CD4-positive, alpha-beta T cell treated with Interleukin-15 for 1 hour (primary cell): ENCODE results near the gene FUS.
"Not testable (repeated sequence)": the region's sequence is repeated elsewhere in the genome, so short reads cannot be mapped to it uniquely, and the experiment has no call there.

Source experiments
- DNase-seq: peaks from one replicate; pipeline ENCODE4 v3.0.0-alpha.2; 2020

The FUS gene

DNA sequence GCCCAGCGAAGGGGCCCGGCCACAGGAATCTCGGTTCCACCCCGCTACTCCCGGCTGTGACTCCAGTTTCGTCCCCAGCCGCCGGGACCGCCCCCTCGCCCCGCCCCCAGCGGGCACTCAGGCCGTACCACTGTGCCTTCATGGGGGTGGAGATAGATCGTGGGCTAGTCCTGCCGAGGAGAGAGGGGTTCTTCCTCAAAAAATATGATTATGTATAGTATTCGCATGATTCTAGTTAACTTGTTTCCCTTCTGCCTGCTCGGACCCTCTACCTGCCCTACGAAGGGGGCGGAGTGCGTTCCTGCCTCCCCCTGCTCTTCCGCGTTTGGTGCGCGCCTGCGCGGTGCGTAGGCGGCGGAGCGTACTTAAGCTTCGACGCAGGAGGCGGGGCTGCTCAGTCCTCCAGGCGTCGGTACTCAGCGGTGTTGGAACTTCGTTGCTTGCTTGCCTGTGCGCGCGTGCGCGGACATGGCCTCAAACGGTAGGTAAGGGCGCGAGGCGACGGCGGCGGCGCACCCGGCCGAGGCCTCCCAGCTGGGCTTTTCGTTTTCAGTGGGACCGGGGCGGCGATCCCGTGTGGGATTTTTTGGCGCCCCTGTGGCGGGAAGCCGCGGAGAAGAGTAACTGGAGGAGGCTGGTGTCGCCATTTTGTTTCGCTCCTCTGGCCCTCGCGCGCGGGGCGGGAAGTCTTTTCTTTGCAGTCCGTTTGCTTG lies at the start of gene FUS:
Gene FUS (plus strand): TSS at position 393 of the 713 bp plus-strand sequence. CDS start 76 bp downstream, at position 469.
- DNase-seq = peak; percentile 89

DNA sequence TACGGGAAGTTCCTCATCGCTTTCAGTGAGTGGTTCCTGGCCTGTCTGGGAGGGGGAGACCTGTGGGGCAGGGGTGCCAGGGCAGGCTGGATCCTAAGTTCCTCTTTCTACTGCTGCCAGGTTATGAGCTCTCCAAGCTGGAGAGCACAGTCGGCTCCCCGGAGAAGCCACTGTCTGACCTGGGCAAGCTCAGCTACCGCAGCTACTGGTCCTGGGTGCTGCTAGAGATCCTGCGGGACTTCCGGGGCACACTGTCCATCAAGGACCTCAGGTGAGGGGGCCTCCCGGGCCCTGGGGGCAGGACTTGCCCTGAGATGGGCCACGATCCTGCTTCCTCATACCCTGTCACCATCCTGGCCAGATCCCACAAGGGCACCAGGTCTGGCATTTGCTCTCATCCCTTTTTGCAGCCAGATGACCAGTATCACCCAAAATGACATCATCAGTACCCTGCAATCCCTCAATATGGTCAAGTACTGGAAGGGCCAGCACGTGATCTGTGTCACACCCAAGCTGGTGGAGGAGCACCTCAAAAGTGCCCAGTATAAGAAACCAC lies 49.5 kb upstream of the FUS start:
- peak; percentile 45 for DNase-seq

DNA sequence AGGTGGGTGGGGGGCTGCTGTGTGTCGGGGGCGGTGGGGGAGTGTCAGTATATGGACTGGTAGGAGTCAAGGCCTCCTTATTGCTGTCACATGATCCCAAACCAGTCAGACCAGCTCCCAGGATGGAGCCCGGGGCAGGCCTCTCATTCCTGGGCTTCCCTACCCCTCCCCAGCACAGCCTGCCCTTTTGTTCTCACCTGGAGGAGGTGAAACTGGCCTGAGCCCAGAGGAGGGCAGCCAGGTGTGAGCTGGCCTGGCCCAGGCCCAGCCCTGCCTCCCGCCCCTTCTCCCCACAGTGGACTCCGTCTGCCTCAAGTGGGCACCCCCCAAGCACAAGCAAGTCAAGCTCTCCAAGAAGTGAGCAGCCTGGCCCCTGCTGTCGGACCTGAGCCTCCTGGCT lies 49.0 kb upstream of the FUS start:
- no peak for DNase-seq

DNA sequence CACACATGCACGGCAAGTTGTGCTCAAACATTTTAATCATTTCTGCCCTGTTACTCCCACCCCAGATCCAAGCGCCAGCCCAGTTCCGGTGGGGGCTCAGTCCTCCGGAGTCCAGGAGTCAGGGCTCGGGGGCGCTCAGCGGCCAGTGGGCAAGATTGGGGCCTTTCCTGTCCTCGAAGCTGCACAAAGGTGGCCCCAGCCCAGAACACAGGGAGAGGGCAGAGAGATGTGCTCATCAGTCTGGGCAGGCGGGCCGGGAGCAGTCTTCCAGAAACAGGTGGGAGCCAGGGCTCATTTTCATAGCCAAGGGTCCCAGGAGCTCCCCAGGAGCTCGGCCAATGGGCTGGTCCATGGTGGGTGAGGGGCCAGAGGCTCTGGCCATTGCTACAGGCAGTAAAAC lies 48.5 kb upstream of the FUS start:
- no peak for DNase-seq

DNA sequence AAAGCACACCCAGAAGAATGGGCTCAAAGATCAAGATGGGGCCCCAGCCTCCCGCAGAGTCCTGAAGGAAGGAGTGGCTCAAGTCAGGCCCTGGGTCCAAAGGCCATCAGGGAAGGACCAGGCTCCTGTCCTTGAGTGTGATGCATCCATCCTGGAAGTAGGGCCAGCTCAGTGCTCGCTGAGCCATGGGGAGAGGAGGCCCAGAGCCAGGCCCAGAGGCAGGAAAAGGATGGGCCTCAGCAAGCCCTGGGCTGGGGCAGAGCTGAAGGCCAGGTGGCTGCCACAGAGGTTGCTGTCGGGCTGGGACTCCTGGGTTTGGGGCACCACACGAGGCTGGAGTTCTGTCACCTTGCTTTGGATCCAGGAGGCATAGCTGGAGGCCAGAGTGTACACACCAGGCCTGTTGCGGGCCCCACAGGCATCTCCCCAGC lies 48.1 kb upstream of the FUS start:
- DNase-seq = no peak

DNA sequence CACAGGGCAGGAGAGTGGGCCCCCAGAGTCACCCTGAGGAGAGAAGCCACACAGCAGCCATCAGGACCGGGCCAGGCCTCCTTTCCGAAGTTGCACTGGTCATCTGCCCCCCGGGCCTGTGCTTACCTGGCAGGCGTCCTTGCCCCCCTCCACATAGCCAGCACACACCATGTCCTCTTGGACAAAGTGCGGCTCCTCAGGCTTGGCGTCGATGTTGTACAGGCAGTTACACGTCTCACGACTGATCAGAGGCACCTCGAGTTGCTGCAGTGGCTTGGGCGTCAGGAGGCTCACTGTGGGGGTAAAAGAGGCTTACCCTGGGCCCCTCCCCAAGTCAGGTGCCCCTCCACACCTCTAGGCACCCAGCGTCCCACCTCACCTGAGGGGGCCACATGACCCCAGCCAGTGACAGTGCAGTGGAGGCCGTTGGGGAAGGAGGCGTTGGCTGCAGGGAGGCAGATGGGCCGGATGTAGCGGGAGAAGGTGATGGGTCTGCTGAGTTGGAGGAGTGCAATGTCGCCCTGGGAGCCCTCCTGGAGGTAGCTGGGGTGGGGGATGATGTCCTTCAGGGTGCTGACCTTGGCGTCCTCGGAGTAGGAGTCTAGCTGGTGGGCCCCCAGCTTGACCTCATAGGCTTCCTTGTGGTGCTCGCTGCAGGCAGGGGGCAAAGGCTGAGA lies 47.5 kb upstream of the FUS start:
- no peak for DNase-seq

DNA sequence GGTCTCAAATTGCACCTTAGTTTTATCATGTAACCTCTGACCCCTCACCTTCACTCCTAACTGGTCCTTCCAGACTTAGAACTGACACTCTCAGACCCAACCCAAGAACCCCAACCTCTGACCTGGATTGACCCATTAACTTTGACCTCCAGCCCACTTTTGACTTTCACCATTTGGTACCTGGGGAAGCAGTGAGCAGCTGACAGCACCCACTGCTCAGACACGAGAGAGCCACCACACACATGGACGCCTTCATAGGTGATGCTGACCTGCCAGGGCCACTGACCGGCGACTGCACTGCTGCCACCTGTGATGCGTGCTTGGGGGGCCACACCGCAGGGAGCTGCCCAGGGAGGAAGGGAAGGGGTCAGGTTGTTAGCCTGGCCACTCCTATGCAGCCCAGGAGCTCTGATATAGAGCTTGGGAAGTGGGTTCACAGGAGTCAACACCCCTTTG lies 46.9 kb upstream of the FUS start:
- DNase-seq = no peak

DNA sequence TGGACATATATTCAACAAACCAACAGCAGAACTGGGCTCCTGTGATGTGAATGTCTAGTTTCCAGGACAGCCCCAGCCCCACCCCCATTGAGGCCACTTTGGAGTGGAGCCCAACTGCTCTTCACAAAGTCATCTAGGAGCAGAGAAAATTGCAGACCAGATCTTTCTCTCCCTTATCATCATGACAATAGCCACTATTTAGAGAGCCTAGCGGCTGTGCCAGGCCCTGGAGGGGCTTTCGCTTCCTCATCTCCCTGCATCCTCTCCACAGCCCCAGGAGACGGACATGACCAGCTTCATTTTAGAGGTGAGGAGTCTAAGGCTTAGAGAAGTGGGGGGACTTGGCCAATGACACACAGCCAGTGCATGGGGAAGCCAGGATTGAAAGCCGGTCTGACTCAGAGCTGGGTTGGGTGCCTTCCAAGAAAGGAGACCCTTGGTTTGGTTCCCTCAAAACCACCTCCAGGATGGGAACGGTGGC lies 45.8 kb upstream of the FUS start:
- peak; percentile 52 for DNase-seq

DNA sequence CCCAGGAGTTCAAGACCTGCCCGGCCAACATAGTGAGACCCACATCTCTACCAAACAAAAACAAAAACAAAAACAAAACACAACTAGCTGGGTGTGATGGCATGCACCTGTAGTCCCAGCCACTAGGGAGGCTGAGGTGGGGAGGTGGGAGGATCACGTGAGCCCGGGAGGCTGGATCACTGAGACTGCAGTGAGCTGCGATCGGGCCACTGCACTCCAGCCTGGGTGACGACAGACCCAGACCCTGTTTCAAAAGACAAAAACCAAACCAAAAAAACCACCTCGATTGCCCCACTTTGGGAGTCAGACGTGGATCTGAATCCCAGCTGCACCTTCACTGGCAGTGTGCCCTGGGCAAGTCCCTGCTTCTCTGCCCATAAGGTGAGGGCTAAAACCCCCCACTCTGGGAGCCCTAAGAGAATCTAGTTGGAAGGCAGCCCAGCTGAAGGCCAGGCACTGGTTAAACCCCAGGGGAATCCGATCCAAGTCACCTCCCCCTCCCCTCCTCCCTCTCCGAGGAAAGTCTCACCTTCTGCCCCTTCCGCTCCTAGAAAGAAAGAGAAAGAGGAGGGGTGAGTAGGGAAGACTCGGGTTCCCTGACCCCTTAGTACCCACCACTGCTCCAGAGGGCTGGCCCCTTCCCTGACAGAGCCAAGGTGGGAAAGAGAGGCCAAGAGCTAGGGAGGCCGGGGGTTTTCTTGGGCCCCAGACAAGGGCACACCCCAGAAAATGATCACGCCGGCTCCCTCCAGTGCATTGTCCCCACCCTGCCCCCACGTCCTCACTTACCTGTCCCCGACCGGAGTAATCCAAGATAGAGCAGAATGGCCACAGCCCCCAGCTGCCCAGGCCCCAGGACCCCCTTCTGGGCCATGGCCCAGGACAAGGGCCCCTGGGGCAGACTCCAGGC lies 45.1 kb upstream of the FUS start:
- no peak for DNase-seq

DNA sequence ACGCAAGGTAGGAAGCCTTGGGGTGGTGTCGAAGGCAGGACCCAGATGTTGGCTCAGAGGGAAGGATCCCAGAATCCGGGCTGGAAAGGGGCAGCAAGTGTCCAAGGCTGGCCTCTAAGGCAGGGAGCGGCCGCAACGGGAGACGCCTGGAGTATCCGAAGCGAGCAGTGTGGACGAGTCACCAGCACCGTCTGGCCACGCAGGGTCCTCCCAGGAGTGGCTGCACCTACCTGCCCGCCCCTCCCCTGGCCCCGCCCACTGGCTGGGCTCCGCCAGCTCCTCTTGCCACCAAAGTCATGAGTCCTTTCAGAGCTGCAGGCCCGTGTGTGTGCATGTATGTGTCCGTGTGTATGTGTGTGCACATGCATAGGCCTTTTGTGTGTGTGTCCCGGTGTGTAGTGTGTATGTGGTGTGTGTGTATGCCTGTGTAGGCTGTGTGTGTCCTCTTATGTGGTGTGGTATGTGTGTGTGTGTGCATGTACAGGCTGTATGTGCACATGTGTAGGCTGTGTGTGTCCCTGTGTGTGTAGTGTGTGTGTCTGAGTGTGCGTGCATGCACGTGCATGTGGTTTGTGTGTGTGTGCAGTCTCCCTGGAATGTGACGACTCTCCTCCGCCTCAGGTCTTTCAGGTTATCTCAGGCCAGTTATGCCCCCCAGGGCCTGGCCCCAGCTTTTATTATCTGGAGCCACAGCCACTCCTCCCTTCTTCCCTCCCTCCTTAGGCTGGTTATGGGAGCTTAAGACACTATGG lies 44.2 kb upstream of the FUS start, which contains the start of gene PRSS8:
Gene PRSS8 (minus strand): TSS at position 193 of the 752 bp plus-strand sequence. CDS start 229 bp downstream, outside the sequence.
- no peak for DNase-seq

DNA sequence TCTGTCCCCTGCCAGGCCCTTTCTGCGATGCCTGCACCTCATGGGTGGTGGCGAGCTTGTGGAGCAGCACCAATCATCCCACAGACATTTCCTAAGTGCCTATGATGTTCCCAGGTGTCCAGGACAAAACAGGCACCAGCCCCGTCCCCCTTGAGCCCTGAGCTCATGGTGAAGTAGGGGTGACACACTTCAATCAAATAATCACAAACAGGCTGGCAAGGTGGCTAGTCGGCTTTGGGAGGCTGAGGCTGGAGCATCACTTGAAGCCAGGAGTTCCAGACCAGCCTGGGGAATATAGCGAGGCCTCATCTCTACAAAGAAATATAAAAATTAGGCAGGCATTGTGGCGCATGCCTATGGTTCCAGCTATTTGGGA lies 43.7 kb upstream of the FUS start:
- DNase-seq = no peak

DNA sequence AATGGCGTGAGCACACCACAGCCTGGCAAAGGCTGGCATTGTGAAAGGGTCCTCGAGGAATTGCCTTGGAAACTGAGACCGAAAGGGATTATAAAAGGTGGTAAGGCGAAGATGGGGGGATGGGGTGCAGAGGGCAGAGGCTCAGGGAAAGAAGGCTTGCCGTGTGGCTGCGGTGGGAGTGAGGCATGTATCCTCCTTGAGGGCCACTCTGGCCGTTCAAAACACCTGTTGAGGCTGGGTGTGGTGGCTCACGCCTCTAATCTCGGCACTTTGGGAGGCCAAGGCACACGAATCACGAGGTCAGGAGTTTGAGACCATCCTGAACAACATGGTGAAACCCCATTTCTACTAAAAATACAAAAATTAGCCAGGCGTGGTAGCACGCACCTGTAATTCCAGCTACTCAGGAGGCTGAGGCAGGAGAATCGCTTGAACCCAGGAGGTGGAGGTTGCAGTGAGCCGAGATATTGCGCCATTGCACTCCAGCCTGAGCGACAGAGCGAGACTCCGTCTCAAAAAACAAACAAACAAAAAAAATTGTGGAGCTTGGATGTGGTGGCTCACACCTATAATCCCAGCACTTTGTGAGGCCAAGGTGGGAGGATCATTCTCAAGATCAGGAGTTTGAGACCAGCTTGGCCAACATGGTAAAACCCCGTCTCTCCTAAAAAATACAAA lies 43.0 kb upstream of the FUS start:
- DNase-seq = not testable (repeated sequence)

DNA sequence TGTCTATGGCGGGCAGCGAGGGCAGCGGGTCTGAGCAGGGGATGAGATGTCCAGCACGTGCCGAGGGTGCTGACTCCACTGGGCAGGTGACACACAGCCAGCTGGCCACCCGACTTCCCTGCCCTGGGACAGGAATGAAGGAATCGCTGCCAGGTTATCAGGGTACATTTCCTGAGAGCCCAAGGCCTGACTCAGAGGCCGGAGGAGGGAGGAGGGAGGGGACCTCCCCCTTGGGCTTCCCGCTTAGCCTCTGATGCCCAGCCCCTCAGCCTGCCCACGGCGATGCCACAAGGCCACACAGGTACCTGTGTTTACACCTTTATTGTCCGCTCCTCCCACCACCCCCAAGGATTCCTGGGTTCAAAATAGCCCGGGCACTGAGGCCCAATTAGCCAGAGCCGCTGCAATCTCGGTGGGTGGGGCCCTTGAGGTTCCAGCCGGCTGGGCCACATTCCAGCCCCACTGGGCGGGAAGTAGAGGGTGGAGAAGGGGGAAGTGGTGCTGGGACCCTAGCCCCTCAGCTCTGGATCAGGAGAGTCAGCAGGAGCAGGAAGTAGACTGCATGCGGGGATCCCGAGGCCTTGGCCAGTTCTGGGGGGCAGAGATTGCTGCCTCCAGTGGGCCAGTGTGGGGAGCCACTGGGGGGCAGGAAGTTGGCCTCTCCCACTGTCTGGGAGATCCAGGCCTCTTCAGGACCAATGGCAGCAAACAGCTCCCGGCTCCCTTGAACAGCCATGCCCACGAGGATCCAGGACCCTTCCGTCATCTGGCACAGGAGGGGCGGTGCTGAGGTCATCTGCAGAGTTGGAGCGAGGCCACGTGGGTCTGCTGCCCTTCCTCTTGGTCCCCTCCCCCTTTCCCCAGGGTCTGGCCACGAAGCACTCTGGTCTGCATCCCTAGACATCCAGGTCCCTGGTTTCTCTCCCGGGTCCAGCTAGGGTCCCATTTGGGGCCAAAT lies 41.0 kb upstream of the FUS start:
- DNase-seq = no peak

DNA sequence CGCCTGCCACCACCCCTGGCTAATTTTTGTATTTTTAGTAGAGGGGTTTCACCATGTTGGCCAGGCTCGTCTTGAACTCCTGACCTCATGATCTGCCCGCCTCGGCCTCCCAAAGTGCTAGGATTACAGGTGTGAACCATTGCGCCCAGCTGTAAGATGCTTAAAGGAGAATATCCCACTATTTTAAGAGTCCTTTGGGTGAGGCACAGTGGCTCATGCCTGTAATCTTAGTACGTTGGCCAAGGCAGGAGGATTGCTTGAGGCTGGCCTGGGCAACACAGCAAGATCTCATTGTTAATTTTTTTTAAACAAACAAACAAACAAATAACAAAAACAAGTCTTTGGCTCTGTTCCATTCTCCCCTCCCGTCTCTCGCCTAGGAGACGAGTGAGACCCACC lies 38.9 kb upstream of the FUS start:
- DNase-seq = not testable (repeated sequence)

DNA sequence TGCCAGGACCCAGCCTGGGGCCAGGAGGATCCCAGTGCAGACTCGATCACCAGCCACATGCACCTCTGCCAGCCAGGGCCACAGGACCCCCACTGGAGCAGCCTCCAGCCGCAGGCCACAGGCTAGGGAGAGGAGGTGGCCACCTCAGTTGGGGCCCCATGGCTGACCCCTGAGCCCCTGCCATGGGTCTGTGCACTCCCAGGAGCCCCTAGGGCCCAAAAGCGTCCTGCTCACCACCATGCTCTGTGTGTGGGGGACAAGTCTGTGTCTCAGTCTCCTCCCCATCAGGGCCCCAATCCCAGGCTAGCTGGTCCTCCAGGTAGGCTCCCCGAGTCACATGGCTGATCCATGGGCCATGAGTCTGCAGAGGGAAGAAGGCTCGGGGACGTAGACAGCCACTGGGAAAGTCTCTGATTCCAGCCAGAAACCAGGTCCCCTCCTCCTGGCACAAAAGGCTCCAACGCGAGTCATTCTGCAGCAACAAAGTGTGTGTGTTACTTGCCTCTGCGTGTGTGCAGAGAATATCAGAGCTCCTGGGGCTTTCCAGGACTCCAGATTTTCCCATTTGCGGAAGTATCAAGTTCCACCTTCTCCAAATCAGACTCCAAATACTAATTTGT lies 38.3 kb upstream of the FUS start:
- DNase-seq = no peak

DNA sequence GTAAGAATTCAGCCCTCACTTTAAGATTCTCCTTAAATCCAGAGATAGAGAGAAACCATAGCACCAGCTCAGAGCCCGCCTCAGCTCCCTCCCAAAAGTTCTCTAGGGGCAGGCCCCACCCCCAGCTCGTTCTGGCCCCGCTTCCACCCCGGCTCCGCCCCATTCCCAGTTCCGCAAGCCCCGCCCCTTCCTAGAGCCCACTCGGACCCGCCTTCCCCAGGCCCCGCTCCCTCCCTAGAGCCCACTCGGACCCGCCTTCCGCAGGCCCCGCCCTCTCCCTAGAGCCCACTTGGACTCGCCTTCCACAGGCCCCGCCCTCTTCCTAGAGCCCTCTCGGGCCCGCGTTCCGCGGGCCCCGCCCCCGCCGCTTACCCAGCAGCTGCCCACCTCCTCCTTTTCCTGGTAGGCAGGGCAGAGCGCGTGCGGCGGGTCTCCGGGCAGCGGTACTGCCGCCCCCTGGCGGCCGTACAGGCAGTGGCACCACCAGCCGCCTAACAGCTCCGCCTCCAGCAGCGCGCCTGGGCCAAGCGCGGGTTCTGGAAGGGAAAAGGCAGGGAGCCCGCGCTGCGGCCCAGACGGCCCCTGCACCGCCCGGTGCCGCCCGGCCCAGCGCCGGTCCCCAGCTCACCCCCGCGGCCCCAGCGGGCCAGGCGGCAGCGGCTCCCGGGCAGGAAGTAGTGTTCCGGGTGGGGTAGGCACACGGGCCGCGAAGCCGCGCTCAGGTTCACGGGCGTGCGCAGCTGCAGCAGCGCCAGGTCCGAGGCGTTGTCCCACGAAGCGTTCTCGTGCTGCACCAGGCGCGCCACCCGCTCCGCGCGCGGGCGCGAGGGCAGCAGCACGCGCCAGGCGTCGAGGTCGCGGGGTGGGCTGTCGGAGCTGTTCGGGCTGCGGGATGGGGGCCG lies 37.6 kb upstream of the FUS start:
- DNase-seq = peak; percentile 99

DNA sequence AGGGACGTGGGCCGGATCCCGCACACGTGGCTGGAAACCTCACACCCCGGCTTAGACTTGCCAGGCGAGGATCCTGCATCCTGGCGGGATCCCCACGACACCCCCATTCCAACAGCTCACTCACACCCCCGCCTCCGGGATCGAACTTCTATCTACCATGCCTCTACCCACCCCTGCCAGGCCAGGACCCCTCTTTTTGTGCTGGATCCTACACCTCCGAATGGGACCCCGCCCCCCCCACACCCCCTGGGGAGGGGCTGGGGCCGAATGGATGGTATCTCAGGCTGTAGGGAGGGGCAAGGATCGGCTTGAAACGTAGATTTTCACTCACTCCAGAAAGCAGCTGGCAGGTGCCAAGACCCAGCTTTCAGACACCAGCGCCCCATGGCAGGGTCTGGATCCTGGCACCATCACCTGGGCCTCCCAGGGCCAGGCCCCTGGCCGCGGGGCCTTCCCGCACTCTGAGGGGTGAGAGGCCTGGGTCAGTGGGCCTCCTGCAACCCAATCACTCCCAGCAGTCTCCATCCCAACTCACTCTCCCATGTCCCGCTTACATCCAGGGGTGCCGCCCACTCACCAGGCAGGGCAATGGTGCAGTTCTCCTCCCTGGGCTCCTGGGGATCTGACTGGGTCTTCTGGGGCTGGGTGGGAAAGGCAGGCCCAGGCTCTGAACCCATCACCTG lies 36.8 kb upstream of the FUS start:
- DNase-seq = no peak

DNA sequence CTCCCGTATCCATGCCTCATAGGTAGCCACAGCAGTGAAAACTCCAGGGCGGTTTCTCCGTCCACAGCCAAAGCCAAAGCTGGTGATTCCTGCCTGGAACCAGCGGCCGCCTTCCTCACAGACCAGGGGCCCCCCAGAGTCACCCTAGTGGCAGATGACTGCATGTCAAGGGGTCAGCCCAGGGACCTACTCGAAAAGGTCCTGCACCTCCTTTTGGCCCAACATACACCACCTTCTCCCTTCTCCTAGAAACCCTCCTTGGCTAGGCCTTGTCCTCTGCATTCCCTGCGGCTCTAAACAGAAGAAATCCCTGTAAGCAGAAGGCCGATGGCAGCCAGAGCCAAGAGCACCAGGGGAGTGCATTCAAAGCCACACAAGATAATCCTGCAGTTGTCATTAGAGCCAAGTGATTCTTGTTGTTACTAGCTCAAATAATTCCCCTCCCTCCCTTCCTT lies 36.2 kb upstream of the FUS start:
- no peak for DNase-seq
